Endothelial cell of umbilical vein (primary cell): Measurements from ENCODE around the gene SORCS2. TPM values are rescaled to one million over a fixed set of nuclear protein-coding genes. Genes with fewer than 3 reads are reported as not detected.

Experiments used
- BruUV-seq: library from RNA; stranded (reverse); fragments of 400-500 nt; replicated peaks from 2 replicates; lab custom pipeline; 2021; lab: Mats Ljungman, UMichigan
- CTCF ChIA-PET: fragments of 300-600, 350-600 bp; sonication (Branson Sonifier 250); formaldehyde crosslinking; loops from one replicate; lab custom pipeline; 2021; ENCODE audit warnings: antibody characterized with exemption, inconsistent platforms; lab: Charles Lee
- POLR2A ChIA-PET: fragments of 300-600, 350-600 bp; sonication (Branson Sonifier 250); formaldehyde crosslinking; loops from one replicate; lab custom pipeline; 2021; ENCODE audit warnings: antibody characterized with exemption, inconsistent platforms; lab: Charles Lee
- DNase-seq: peaks from one replicate; pipeline ENCODE4 v3.0.0-alpha.2; 2011; ENCODE audit warnings: low read depth, low spot score
- FAIRE-seq: peaks from 2 replicates; lab custom pipeline; 2011; peaks lifted over from hg19 to GRCh38; lab: Jason Lieb, UNC
- H2AFZ ChIP-seq: 2 replicates; pipeline ENCODE4 v1.6.0; 2012; ENCODE audit warnings: low read depth, low read length, control low read depth, inconsistent platforms
- H3K27ac ChIP-seq: 2 replicates; pipeline ENCODE4 v1.5.1; 2011; ENCODE audit warnings: low read depth, mild to moderate bottlenecking, control low read depth, low read length, moderate library complexity; ENCODE audit not compliant: insufficient read depth
- H3K27me3 ChIP-seq, 2 experiments: 2 replicates each; pipeline versions ENCODE4 v1.6.0 to v1.6.1; 2011; ENCODE audit warnings: low read length in 2 of 2, mixed read lengths in 1 of 2; ENCODE audit not compliant: control insufficient read depth in 2 of 2, insufficient read depth in 2 of 2
- H3K36me3 ChIP-seq, 2 experiments: 2 replicates in 1 of 2; 3 replicates in 1 of 2; pipeline ENCODE4 v1.5.1; 2011; ENCODE audit warnings: low read length in 2 of 2, mild to moderate bottlenecking in 1 of 2, moderate library complexity in 1 of 2; ENCODE audit not compliant: control insufficient read depth in 2 of 2, insufficient read depth in 2 of 2; ENCODE audit errors: extremely low read depth in 1 of 2
- H3K4me1 ChIP-seq: 3 replicates; pipeline ENCODE4 v1.5.1; 2011; ENCODE audit warnings: mild to moderate bottlenecking, low read length; ENCODE audit not compliant: control insufficient read depth, insufficient read depth; ENCODE audit errors: extremely low read depth
- H3K4me2 ChIP-seq: 2 replicates; pipeline ENCODE4 v1.6.1; 2011; ENCODE audit warnings: low read length, control low read depth, mixed read lengths; ENCODE audit not compliant: insufficient read depth
- H3K4me3 ChIP-seq, 3 experiments: fragments of 200-600 bp in 1 of 3; sonication (generic), shearing (Covaris generic) in 1 of 3; replicated peaks in 1 of 3; 2 replicates each; pipeline ENCODE4 v1.5.1; 2011 to 2016; ENCODE audit warnings: control low read depth in 3 of 3, low read length in 3 of 3, mild to moderate bottlenecking in 2 of 3, inconsistent platforms in 1 of 3, low read depth in 1 of 3, moderate library complexity in 1 of 3; ENCODE audit not compliant: insufficient read depth in 1 of 3
- H3K79me2 ChIP-seq: 2 replicates; pipeline ENCODE4 v1.6.0; 2012; ENCODE audit warnings: low read length, inconsistent platforms; ENCODE audit not compliant: control insufficient read depth, insufficient read depth
- H3K9ac ChIP-seq: replicated peaks from 2 replicates; pipeline ENCODE3; 2011; ENCODE audit warnings: low read length, control low read depth; ENCODE audit not compliant: insufficient read depth; ENCODE audit errors: extremely low read depth
- H3K9me1 ChIP-seq: replicated peaks from 3 replicates; pipeline ENCODE4 v1.6.0; 2011; ENCODE audit warnings: mild to moderate bottlenecking, low read length; ENCODE audit not compliant: control insufficient read depth, insufficient read depth; ENCODE audit errors: extremely low read depth
- H3K9me3 ChIP-seq: replicated peaks from 2 replicates; pipeline ENCODE4 v1.5.1; 2012; ENCODE audit warnings: low read length, inconsistent platforms; ENCODE audit not compliant: control insufficient read depth, insufficient read depth
- H4K20me1 ChIP-seq: replicated peaks from 2 replicates; pipeline ENCODE3; 2011; ENCODE audit warnings: mild to moderate bottlenecking, low read length; ENCODE audit not compliant: control insufficient read depth, insufficient read depth; ENCODE audit errors: extremely low read depth
- CTCF ChIP-seq, 2 donors: IDR thresholded peaks; 1 replicate in 1 of 2; 2 replicates in 1 of 2; pipeline ENCODE4 v1.5.1; 2011; ENCODE audit warnings: low read length in 2 of 2, mild to moderate bottlenecking in 2 of 2, moderate library complexity in 2 of 2, control low read depth in 1 of 2, inconsistent platforms in 1 of 2, low read depth in 1 of 2; ENCODE audit not compliant: insufficient read depth in 1 of 2; ENCODE audit errors: extremely low read depth in 1 of 2
- EZH2 ChIP-seq: IDR thresholded peaks from 2 replicates; pipeline ENCODE4 v1.6.1; 2012; ENCODE audit warnings: borderline replicate concordance, low read depth, mild to moderate bottlenecking, moderate library complexity, low read length, inconsistent platforms; ENCODE audit not compliant: severe bottlenecking
- FOS ChIP-seq: IDR thresholded peaks from 2 replicates; pipeline ENCODE4 v1.6.1; 2011; ENCODE audit warnings: mild to moderate bottlenecking, low read length, moderate library complexity, borderline replicate concordance; ENCODE audit not compliant: insufficient read depth
- GATA2 ChIP-seq: IDR thresholded peaks from 2 replicates; pipeline ENCODE4 v1.7.0; 2011; ENCODE audit warnings: low read depth, mild to moderate bottlenecking, moderate library complexity, mixed read lengths, low read length; ENCODE audit not compliant: insufficient read length, insufficient read depth
- JUN ChIP-seq: IDR thresholded peaks from 2 replicates; pipeline ENCODE4 v1.6.1; 2011; ENCODE audit warnings: borderline replicate concordance, low read depth; ENCODE audit not compliant: insufficient read length, insufficient read depth
- MAX ChIP-seq: IDR thresholded peaks from 2 replicates; pipeline ENCODE4 v1.6.1; 2011; ENCODE audit not compliant: insufficient read depth, insufficient read length
- MYC ChIP-seq: IDR thresholded peaks from one replicate; pipeline ENCODE4 v1.6.1; 2011; ENCODE audit warnings: mild to moderate bottlenecking, low read depth, low read length
- POLR2A ChIP-seq: IDR thresholded peaks from 2 replicates; pipeline ENCODE4 v1.6.1; 2012; ENCODE audit warnings: low read depth, mild to moderate bottlenecking, control low read depth, low read length
- POLR2AphosphoS5 ChIP-seq: IDR thresholded peaks from 2 replicates; pipeline ENCODE4 v1.6.1; 2012; ENCODE audit warnings: low read depth, mild to moderate bottlenecking, control low read depth, low read length, moderate library complexity; ENCODE audit not compliant: insufficient read depth
- dilution Hi-C: fragments of 300-500 bp; cut with MboI; formaldehyde crosslinking; loops from one replicate; pipeline ENCODE4 v1.15.0; 2019; ENCODE audit warnings: low sequenced_read_pairs; ENCODE audit not compliant: extremely low pct_ligation_motif_present
- intact Hi-C: fragments of 100-400 bp; cut with micrococcal nuclease; formaldehyde crosslinking; loops from one replicate; pipeline ENCODE4 v1.10.0; 2022
- polyA plus RNA-seq, 4 experiments: library from polyadenylated mRNA; depleted of rRNA in 3 of 4; stranded (reverse) in 3 of 4; unstranded in 1 of 4; fragments of >200 nt; gene quantifications; 2 replicates each; pipeline versions ENCODE4 v1.2.1 to v1.2.3, GENCODE V29; 2011 to 2012; ENCODE audit warnings: missing spikeins in 1 of 4
- total RNA-seq: library from RNA; stranded (reverse); gene quantifications from 2 replicates; pipeline ENCODE4 v1.2.3, GENCODE V29; 2021

Gene SORCS2
- total and polyA plus RNA-seq, 2 donors (not counting 3 experiments of a cell fraction or from before 2014, with no cell fraction given), result not detected

GRCh38 chr4:7268941-7269340, 76.6 kb downstream of the SORCS2 start:
- no TSS peak for BruUV-seq
- no peaks in the 10 kb centered on the region for H3K27me3 ChIP-seq
- no peaks in the 10 kb centered on the region for H3K36me3 ChIP-seq
- H3K9me3 ChIP-seq, result no peaks in the 10 kb centered on the region
- intact Hi-C loops (no loop called here), dilution Hi-C loops (no loop called here)
- no peak overlapping the region for H3K27ac ChIP-seq
- H3K4me3 ChIP-seq, result no peak overlapping the region
- no peaks in the 10 kb centered on the region for H3K79me2 ChIP-seq
- H3K4me2 ChIP-seq, result no peak overlapping the region
- FAIRE-seq (no peak), DNase-seq (no peak)
- ChIA-PET POLR2A (no interaction called here), CTCF (no interaction called here)
- no peaks in the 10 kb centered on the region for H3K4me1 ChIP-seq
- H4K20me1 ChIP-seq, result no peaks in the 10 kb centered on the region
- no peak overlapping the region for H2AFZ ChIP-seq
- no peak overlapping the region for H3K9ac ChIP-seq
- H3K9me1 ChIP-seq, result no peaks in the 10 kb centered on the region
- TF ChIP-seq GATA2 (no peak), CTCF (IDR thresholded peaks at IDR 0.05; ENCODE audit: extremely low read depth in 1 of 2, insufficient read depth in 1 of 2, low read depth in 1 of 2, low read length in 2 of 2) (no peak), MYC (no peak), JUN (no peak), FOS (no peak), POLR2AphosphoS5 (no peak), POLR2A (no peak), EZH2 (no peak), MAX (no peak)
